SK-N-MC (cell line): ENCODE data around the gene APOBEC3H.

Experiments
- EZH2 ChIP-seq: fragments of 200-600 bp; sonication (generic); IDR thresholded peaks from one replicate; pipeline ENCODE4 v1.6.1; 2017; ENCODE audit warnings: antibody characterized with exemption
- POLR2AphosphoS5 ChIP-seq: IDR thresholded peaks from 2 replicates; pipeline ENCODE4 v1.6.1; 2012; ENCODE audit warnings: mild to moderate bottlenecking, low read depth, low read length, borderline replicate concordance

GRCh38 chr22:39083212-39084165, 13.6 kb upstream of the APOBEC3H start:
- TF ChIP-seq POLR2AphosphoS5 (no peak), EZH2 (no peak)
